ENCODE data around the gene AQP12B.

DNA sequence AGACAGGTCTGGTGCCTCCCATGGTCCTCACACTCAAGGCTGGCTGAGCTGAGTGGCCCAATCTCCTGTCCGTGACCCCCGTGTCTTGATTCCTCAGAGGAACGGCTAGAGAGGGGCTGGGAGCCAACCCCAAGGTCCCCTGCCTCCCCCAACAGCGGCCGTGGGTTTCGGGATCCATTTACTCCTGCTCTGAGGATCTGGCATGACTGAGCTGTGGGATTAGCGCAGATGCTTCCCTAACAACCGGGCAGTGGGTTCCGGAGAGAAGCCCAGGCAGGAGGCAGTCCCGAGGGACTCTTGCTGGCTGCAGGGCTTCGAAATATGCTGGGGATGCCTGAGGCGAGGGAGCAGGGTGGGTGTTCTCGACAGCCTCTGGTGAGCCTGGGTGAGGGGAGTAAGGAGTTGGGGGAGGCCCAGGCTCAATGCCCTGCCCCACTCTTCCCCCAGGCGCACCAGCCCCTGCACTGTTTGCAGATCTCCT lies 38.5 kb downstream of the AQP12B start:
- TF ChIP-seq JUND (CRISPR knock-in tag; IDR thresholded peaks at IDR 0.05): no peak
- TF ChIP-seq, protein P1, sequence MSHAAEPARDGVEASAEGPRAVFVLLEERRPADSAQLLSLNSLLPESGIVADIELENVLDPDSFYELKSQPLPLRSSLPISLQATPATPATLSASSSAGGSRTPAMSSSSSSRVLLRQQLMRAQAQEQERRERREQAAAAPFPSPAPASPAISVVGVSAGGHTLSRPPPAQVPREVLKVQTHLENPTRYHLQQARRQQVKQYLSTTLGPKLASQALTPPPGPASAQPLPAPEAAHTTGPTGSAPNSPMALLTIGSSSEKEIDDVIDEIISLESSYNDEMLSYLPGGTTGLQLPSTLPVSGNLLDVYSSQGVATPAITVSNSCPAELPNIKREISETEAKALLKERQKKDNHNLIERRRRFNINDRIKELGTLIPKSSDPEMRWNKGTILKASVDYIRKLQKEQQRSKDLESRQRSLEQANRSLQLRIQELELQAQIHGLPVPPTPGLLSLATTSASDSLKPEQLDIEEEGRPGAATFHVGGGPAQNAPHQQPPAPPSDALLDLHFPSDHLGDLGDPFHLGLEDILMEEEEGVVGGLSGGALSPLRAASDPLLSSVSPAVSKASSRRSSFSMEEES (CRISPR knock-in tag; IDR thresholded peaks at IDR 0.05): no peak
- TF ChIP-seq, protein P2, sequence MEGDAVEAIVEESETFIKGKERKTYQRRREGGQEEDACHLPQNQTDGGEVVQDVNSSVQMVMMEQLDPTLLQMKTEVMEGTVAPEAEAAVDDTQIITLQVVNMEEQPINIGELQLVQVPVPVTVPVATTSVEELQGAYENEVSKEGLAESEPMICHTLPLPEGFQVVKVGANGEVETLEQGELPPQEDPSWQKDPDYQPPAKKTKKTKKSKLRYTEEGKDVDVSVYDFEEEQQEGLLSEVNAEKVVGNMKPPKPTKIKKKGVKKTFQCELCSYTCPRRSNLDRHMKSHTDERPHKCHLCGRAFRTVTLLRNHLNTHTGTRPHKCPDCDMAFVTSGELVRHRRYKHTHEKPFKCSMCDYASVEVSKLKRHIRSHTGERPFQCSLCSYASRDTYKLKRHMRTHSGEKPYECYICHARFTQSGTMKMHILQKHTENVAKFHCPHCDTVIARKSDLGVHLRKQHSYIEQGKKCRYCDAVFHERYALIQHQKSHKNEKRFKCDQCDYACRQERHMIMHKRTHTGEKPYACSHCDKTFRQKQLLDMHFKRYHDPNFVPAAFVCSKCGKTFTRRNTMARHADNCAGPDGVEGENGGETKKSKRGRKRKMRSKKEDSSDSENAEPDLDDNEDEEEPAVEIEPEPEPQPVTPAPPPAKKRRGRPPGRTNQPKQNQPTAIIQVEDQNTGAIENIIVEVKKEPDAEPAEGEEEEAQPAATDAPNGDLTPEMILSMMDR (CRISPR knock-in tag; IDR thresholded peaks at IDR 0.05): no peak
- TF ChIP-seq CREB1 (IDR thresholded peaks at IDR 0.05): no peak
- TF ChIP-seq CREB1 (CRISPR knock-in tag; IDR thresholded peaks at IDR 0.05): no peak
- TF ChIP-seq, protein P3, sequence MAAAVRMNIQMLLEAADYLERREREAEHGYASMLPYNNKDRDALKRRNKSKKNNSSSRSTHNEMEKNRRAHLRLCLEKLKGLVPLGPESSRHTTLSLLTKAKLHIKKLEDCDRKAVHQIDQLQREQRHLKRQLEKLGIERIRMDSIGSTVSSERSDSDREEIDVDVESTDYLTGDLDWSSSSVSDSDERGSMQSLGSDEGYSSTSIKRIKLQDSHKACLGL (CRISPR knock-in tag; IDR thresholded peaks at IDR 0.05): no peak
- TF ChIP-seq FOXM1 (CRISPR knock-in tag; IDR thresholded peaks at IDR 0.05): no peak
- TF ChIP-seq RAD21 (CRISPR knock-in tag; IDR thresholded peaks at IDR 0.05): no peak
- TF ChIP-seq POLR2A (IDR thresholded peaks at IDR 0.05; ENCODE audit: insufficient read depth in 1 of 2, low read depth in 2 of 2, low read length in 2 of 2): no peak

Data from HepG2 (cell line).